B cell (primary cell): ENCODE results near the gene CDO1.

Experiments
- CTCF ChIP-seq: fragments of 200-600 bp; IDR thresholded peaks from one replicate; pipeline ENCODE4 v1.8.0; 2022; ENCODE audit warnings: antibody characterized with exemption, mild to moderate bottlenecking
- EZH2 ChIP-seq: IDR thresholded peaks from 2 replicates; pipeline ENCODE4 v1.6.1; 2012; ENCODE audit warnings: borderline replicate concordance, low read depth, mild to moderate bottlenecking, moderate library complexity, low read length; ENCODE audit not compliant: insufficient read depth, poor library complexity, severe bottlenecking

GRCh38 chr5:115776989-115777388, 39.5 kb downstream of the CDO1 start:
- TF ChIP-seq CTCF = no peak
- TF ChIP-seq EZH2 = no peak
